Measurements from ENCODE around the gene NOS3.
"Not testable (repeated sequence)": the region's sequence is repeated elsewhere in the genome, so short reads cannot be mapped to it uniquely, and the experiment has no call there.

Gene NOS3

DNA sequence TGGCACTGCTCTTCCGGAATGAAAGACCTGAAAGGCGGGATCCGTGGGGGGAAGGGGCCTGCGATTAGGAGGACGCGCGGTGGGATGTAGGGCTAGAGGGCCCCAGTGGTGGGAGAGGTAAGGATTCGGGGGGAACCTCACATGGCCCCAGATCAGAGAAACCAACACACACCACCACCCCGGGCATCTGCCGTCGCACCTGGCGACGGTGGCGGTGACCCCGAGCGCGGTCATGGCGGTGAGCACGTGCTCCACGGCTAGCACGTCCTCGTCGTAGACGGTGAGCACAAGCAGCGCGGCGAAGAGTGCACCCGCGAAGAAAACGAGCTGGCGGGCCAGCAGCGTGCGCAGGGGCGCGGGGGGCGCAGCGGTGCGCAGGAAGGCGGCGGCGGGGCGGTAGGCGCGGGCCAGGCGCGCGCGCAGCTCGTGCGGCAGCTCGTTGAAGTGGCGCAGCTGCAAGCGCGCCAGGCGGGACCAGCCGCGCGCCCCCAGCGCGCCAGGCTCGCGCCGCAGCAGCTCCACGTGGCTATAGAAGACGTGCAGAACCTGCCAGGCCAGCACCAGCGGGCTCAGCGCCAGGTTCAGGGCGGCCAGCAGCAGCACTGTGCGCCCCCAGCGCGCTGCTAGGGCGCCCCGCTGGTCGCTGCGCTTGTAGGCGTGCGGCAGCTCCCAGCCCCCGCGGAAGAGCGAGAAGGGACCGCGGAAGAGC, 27.8 kb downstream of the NOS3 start:
- DNase-seq, result peak in 1 of 2 experiments; percentile 20

DNA sequence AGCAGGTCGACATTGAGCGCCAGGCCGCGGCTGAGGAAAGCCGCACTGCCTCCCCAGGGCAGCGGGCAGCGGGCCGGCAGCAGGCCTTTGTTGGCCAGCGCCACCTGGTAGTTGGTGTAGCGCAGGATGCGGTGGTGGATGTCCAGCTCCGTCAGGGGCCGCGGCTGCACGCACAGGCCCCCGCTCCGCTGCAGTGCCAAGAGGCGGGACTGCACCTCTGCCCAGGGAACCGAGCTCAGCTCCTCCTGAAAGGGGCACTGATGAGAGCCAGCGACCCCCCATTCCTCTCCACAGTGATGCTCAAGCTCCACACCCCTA, 28.3 kb downstream of the NOS3 start:
- DNase-seq, result no peak

DNA sequence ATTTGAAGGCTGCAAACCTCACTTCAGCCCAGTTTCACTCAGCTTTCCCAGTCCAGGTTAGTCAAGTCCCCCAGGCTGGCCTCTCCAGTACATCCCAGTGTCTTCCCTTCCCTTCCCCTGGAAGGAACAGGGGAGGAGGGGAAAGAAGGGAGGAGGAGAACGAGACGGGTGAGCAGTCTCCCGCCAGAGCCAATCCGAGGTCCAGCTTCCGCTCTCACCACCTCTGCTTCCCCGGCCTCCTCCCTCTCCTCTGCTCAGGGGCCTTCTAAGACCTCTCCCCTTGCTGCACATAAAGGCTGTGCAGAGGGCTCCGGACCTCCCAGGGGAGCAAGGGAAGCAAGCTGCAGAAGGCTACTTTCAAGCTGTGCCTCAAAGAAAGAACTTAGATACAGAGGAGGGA, 29.4 kb downstream of the NOS3 start:
- DNase-seq, result no peak

DNA sequence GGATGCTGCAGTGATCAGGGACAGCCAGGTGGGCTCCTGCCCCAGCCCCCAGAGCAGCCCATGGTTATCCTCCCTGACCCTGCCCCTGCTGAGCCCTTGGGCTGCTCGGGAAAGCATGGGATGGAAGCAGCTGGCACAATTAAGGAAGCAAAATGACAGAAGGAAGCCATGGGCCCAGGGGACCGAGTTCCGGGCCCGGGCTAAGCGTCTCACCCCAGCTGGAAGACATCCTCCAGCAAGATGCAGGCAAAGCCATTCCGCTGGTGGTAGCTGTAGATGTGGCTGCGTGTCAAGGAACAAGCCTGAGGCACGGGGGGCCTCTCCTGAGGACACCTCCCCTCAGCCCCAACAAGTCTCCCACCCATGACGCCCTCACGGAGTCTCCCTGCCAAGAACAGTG, 32.4 kb downstream of the NOS3 start:
- no peak for DNase-seq

DNA sequence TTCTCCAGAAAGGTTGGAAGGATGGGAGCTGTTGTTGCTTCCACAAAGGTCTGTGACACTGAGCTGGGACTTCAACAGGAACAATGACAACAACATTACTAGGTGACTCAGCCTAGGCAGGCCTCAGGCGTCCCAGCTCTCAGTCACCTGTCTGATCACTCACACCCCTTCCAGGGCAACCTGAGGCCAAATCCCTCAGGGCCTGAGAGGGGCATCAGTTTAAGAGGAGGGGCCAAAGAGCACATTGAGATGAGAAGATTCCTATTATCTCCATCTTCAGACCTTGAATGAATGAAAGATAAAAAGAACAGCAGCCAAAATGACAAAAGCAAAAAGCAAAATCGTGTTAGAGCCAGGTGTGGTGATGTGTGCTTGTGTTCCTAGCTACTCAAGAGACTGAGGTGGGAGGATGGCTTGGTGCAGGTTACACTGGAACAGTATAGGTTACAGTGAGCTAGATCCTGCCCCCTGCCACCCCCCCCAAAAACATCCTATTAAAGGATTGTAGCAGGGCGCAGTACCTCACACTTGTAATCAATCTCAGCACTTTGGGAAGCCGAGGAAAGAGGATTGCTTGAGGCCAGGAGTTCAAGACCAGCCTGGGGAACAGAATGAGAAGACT, 33.7 kb downstream of the NOS3 start, which contains the start of gene ATG9B:
Gene ATG9B (minus strand): TSS at position 60 of the 622 bp plus-strand sequence. CDS start 71 bp downstream, outside the sequence.
- no peak for DNase-seq

DNA sequence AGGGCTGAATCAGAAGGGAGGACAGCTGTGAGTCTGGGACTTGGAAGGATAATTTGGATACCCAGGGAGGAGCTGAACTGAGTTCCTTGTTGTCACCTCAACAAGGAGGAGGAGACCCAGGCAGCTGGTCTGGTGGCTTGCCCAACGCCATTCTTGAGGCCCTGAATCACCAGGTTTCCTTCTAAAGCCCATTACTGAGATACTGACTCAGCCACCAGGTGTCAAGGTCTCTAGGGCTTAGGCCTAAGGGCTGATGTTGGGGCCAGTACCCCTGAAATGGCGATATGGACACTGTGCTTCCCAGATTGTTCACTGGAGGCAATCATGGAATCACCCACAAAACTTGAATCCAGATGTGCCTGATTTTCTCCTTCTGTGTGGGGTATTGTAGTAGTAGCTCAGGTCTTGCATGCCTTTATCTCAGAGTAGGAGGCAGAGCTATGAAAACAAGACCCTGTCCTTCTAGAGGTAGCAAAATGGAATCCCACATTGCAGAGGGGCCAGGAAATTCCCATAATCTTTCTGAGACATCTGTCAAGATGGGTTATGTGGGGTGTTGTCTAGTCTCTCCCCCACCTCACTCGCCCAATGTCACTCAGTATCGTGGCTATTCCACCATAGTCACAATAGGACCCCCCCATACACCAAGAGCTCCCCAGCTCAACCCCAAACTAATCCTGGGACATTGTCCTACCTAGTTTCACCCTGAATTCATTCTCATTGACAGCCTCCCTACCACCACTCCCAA, 35.3 kb downstream of the NOS3 start:
- no peak for DNase-seq

DNA sequence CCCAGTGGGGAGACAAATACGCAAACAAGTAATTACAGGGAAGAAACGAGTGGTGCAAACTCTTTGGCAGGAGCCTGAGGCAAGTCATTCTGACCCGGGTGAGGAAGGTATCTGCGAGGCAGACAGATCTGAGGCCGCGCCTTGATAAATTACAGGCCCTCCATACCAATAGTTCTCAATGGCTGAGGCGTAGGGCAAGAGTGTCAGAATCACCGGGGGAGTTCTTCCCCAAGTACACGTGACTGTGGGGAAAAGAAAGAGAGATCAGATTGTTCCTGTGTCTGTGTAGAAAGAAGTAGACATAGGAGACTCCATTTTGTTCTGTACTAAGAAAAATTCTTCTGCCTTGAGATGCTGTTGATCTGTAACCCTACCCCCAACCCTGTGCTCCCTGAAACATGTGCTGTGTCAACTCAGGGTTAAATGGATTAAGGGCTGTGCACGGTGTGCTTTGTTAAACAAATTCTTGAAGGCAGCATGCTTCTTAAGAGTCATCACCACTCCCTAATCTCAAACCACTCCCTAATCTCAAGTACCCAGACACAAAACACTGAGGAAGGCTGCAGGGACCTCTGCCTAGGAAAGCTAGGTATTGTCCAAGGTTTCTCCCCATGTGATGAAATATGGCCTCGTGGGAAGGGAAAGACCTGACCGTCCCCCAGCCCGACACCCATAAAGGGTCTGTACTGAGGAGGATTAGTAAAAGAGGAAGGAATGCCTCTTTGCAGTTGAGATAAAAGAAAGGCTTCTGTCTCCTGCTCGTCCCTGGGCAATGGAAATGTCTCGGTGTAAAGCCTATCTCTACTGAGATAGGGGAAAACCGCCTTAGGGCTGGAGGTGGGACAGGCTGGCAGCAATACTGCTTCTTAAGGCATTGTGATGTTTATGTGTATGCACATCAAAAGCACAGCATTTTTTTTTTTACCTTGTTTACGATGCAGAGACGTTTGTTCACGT, 36.2 kb downstream of the NOS3 start:
- DNase-seq, result not testable (repeated sequence)

DNA sequence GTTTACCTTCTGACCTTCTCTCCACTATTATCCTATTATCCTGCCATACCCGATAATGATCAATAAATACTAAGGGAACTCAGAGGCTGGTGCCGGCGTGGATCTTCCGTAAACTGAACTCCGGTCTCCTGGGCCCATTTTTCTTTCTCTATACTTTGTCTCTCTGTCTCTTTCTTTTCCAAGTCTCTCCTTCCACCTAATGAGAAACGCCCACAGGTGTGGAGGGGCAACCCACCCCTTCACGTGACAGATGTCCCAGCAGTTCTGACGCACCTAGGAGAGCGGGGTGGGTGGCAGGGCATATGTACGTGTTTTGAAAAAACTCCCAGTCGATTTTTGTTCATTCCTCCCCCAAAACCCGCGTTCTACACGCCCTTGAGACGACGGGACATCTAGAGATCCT, 36.9 kb downstream of the NOS3 start:
- DNase-seq, result not testable (repeated sequence)

DNA sequence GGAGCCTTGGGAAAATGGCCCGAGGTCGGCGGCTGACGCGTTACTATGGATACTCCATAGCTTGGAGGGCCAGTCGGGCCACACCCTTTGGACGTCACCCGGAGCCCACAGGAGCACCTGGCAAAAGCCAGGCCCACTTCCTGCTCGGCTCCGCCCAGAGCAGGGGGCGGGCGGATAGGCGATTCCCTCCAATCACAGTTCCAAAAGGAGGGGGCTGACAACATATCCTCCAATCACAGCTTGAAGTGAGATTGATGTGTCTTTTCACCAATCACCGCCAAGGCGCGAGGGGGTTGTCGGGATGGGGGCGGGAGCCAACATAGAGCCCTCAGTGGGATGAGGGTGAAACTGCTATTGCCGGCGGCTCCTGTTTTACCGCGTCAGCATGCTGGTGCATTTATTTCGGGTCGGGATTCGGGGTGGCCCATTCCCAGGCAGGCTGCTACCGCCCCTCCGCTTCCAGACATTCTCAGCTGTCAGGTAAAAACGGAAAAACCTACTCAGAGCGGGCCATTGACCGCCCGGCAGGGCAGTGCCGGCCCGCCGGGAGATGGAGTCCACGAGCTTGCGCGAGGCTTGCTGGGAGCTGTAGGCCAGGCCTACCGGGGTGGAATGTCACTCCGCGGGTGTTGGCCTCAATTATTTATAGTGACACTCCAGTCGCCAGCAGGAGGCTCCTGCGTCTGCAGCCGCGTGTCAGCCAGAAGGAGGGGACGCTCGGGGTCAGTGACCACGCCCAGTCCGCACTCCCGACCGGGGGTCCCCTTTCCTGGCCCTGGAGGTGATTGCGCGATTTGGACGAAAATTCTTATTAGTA, 37.5 kb downstream of the NOS3 start, which contains the start of gene ABCB8:
Gene ABCB8 (plus strand): TSS at position 320 of the 817 bp plus-strand sequence. CDS start 66 bp downstream, at position 386.
- peak; percentile 98 for DNase-seq

DNA sequence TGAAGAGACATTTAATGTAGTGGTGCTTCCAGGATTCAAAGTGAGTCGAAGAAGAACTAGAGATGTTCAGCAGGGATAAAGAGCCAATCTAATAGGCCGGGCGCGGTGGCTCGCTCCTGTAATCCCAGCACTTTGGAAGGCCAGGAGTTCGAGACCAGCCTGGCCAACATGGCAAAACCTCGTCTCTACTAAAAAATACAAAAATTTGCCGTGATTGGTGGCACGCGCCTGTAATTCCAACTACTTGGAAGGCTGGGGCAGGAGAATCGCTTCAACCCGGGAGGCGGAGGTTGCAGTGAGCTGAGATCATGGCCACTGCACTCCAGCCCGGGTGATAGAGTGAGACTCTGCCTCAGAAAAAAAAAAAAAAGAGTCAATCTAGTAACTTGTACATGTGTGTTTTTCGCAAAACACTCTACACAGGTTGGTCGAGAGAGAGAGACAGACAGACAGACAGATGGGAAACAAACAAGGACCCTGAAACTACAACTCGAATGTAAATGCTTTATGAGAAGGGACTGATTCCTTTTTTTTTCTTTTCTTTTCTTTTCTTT, 38.2 kb downstream of the NOS3 start:
- no peak for DNase-seq

DNA sequence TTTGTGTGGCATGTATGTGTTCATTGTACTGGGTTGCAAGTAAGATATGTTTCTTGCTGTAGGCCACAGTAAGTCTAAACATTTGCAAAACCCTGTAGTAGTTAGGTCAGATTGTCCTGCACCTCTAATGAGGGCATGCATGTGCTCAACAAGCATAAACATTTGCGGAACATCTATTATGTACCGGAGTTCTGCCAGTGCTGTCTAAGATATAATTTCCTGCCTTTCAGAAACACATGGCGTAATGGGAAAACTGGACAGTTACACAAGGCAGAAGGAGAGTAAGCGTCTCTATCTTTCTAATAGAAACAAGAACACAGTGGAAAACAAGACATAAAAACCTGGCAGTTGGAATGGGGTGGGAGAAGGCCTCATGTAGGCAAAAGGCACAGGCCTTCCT, 40.2 kb downstream of the NOS3 start:
- DNase-seq, result no peak

DNA sequence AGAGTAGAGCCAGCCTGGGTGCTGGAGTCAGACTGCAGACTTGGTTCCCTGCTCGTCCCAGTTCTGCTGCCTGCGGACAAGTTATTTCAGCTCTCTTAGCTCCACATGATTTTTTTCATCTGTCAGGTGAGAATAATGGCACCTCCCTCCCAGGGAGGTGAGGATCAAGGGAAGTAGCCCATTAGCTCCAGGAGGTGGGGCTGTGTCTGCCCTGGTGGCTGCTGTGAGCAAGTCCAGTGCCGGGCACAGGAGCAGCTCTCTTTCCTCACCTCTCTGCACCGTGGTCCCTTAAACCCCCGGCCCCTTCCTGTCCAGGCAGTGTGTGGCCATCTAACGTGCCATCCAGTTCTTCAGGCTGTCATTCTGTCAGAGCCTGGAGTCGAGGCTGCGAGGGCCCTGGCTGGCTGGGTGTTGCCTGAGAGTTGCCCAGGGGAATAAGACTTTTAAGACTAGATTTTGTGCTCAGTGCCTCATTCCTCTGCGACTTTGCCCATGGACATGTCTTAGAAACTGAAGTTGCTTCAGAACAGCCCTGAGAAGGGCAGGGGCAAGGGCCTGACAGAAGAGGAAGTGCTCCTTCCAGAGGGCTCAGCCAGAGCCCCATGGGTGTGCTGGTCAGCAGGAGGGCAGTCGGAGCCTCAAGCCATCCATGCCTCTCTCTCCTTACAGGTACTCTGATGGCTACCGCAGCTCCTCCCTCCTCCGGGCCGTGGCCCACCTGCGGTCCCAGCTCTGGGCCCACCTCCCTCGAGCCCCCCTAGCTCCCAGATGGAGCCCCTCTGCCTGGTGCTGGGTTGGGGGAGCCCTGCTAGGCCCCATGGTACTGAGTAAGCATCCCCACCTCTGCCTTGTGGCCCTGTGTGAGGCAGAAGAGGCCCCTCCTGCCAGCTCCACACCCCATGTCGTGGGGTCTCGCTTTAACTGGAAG, 42.4 kb downstream of the NOS3 start:
- DNase-seq, result no peak

DNA sequence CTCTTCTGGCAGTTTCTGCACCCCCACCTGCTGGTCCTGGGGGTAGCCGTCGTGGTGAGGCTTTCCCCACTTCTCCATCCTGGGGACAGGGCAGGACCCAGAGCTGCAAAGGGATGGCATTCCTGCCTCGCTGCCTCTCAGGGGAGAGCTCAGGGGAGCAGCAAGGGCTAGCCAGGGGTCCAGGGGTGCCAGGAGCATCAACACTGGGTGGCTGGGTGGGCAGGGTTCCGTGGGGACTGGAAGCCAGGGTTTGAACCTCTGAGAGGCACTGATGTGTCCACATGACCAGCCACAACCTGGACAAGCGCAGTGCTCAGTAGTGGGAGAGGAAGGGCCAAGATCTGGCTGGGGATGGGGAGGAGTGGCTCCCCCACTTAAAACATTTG, 43.0 kb downstream of the NOS3 start:
- DNase-seq, result no peak

DNA sequence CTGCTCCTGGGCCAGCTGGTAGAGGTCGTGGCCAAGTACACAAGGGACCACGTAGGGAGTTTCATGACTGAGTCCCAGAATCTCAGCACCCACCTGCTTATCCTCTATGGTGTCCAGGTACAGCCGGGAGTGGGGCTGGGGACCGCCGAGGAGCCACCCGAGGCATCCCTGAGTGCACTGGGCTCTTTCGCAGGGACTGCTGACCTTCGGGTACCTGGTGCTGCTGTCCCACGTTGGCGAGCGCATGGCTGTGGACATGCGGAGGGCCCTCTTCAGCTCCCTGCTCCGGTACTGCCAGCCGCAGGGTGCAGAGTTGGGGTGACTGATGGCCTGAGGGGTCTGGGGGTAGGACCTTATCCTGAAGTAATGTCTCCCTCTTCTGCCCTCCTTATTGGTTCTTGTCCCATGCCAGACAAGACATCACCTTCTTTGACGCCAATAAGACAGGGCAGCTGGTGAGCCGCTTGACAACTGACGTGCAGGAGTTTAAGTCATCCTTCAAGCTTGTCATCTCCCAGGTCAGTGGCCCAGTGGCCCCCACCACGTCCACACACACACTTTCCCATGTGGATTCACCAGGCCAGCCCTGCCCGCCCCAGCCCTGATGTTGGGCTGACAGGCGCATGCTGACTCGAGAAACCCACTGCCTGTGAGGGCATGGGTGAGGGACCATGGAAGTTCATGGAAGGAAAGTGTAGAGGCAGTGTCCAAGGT, 43.7 kb downstream of the NOS3 start:
- no peak for DNase-seq

DNA sequence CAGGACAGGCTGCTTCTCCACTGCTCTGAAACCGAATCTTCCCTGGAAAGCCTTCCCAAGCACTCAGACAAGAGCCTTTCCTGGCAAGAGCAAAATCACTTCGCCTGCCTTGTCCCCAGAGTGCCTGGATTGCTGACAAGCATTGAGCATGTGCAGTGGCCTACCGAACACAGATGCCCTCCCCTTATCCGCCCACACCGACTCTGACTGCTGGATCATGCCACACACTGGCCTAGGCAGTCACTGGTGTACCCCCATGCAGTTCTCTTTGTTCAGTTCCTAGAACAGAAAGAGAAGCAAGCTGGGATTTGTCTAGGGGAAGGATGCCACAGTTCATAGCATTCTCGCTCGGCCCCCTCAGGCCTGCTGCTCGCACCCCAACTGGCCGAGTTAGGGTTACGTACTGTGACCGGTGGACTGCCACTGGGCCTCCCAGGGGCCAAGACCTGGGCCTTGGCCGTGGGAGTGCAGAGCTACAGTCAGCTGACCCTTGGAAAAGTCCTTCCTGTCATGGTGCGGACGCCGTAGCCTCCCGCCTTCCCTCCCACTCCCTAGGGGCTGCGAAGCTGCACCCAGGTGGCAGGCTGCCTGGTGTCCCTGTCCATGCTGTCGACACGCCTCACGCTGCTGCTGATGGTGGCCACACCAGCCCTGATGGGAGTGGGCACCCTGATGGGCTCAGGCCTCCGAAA, 44.4 kb downstream of the NOS3 start:
- DNase-seq, result no peak

DNA sequence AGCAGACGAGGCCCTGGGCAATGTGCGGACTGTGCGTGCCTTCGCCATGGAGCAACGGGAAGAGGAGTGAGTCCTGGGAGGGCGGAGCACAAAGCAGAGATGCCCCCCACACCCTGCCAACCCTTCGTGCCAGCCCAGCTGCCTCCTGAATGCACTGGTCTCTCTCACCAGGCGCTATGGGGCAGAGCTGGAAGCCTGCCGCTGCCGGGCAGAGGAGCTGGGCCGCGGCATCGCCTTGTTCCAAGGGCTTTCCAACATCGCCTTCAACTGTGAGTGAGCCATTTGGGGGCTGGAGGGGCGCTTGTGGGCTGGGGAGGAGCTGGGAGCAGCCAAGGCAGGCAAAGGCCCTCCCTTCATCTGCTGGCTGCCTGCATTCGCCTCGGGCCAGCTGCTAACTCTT, 45.1 kb downstream of the NOS3 start:
- DNase-seq, result no peak

DNA sequence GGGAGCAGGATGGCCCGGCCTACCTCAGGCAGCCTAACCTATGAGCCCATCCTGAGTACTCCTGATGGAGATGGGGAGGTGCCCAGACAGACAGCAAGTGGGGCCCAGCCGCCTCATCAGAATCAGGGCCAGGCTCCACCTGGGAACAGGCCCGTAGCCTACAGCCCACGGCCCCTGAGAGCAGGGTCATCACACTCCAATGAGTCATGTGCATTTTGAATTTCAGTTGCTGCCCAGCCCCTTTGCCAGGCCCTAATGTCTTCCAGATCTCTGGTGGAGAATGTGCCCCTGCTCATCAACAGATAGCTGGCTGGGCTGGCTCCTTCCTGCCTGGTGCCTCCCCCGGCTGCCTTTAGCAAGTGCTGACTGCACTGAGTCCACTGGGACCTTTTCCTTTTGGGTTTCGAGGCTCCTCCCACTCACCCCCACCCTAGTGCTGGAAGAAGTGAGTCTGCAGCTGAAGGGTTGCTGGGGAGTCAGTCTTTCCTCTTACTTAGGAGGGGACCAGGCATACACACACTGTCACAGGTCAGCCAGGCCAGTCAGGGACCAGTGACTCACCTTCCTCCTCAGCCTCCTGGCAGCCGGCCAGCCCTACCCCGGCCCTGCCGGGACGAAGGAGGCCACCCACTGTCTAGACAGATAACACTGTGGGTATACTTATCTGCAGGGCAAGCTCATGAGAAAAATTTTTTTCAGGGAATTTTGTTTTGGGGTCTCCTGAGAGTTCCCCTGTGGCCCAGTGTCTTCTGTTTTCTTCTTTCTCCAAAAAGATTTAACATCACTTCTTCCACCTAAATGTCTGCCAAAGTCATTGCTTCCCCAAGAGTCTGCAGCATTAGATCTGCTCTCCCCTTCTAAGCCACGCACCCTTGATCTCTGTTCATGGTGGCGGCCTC, 48.4 kb downstream of the NOS3 start:
- DNase-seq, result peak; percentile 68 to 77

Data from activated CD4-positive, alpha-beta T cell treated with anti-CD3 and anti-CD28 coated beads, Interleukin-2, amount 50 U/mL, for 4 hours (primary cell).